ENCODE data around the gene ACBD5.

GRCh38 chr10:27242473-27242950 is 1.9 kb upstream of the ACBD5 start:
- TF ChIP-seq POLR2A (IDR thresholded peaks at IDR 0.05), result no peak
- peak in 1 of 6 experiments; percentile 5 for TF ChIP-seq CTCF (IDR thresholded peaks at IDR 0.05)
